ENCODE measurements around the gene NAE1. TPM values are rescaled to one million over a fixed set of nuclear protein-coding genes. Genes with fewer than 3 reads are reported as not detected.

NAE1 gene
- polyA plus RNA-seq, 1 donor, result 67.6 TPM

- Histone ChIP-seq H3K9me3 (ENCODE audit: control insufficient read depth, low read depth, low read length) (no peaks in the 10 kb centered on the region), H3K27ac (ENCODE audit: low read length) (no peak overlapping the region), H3K4me3 (ENCODE audit: low read length) (no peak overlapping the region), H3K36me3 (ENCODE audit: control insufficient read depth, insufficient read depth, low read length) (no peaks in the 10 kb centered on the region), H3K4me1 (ENCODE audit: control insufficient read depth, insufficient read depth, low read length) (no peaks in the 10 kb centered on the region), H3K27me3 (ENCODE audit: control insufficient read depth, insufficient read depth, low read length) (no peaks in the 10 kb centered on the region)
- no peak for DNase-seq
Observed at GRCh38 chr16:66863707-66864106, 32.9 kb upstream of the NAE1 start.

- DNase-seq, result no peak
- no peak overlapping the region for H3K4me3 ChIP-seq (ENCODE audit: low read length)
- no CpG with 5 or more reads among the region's 8 CpGs for WGBS (ENCODE audit: insufficient coverage, low lambda C conversion rate)
Observed at GRCh38 chr16:66862023-66862520, 31.3 kb upstream of the NAE1 start.

GRCh38 chr16:66859397-66860068 lies 28.8 kb upstream of the NAE1 start:
- Histone ChIP-seq H3K27me3 (ENCODE audit: control insufficient read depth, insufficient read depth, low read length) (no peaks in the 10 kb centered on the region), H3K4me3 (ENCODE audit: low read length) (no peak overlapping the region), H3K36me3 (ENCODE audit: control insufficient read depth, insufficient read depth, low read length) (no peaks in the 10 kb centered on the region), H3K27ac (ENCODE audit: low read length) (no peak overlapping the region), H3K4me1 (ENCODE audit: control insufficient read depth, insufficient read depth, low read length) (no peaks in the 10 kb centered on the region), H3K9me3 (ENCODE audit: control insufficient read depth, low read depth, low read length) (no peaks in the 10 kb centered on the region)
- DNase-seq, result no peak
- WGBS (ENCODE audit: insufficient coverage, low lambda C conversion rate), result no CpG with 5 or more reads among the region's 3 CpGs

More at GRCh38 chr16:66862023-66862520, 31.3 kb upstream of the NAE1 start:
- no peaks in the 10 kb centered on the region for H3K27me3 ChIP-seq (ENCODE audit: control insufficient read depth, insufficient read depth, low read length)
- H3K36me3 ChIP-seq (ENCODE audit: control insufficient read depth, insufficient read depth, low read length), result no peaks in the 10 kb centered on the region
- no peaks in the 10 kb centered on the region for H3K4me1 ChIP-seq (ENCODE audit: control insufficient read depth, insufficient read depth, low read length)
- no peaks in the 10 kb centered on the region for H3K9me3 ChIP-seq (ENCODE audit: control insufficient read depth, low read depth, low read length)
- H3K27ac ChIP-seq (ENCODE audit: low read length), result no peak overlapping the region

- Histone ChIP-seq H3K36me3 (ENCODE audit: control insufficient read depth, insufficient read depth, low read length) (no peaks in the 10 kb centered on the region), H3K9me3 (ENCODE audit: control insufficient read depth, low read depth, low read length) (no peaks in the 10 kb centered on the region), H3K4me3 (ENCODE audit: low read length) (no peak overlapping the region), H3K27ac (ENCODE audit: low read length) (no peak overlapping the region), H3K27me3 (ENCODE audit: control insufficient read depth, insufficient read depth, low read length) (no peaks in the 10 kb centered on the region), H3K4me1 (ENCODE audit: control insufficient read depth, insufficient read depth, low read length) (no peaks in the 10 kb centered on the region)
- DNase-seq, result no peak
- WGBS (ENCODE audit: insufficient coverage, low lambda C conversion rate), result no CpG with 5 or more reads among the region's 4 CpGs
Observed at GRCh38 chr16:66858740-66859396, 28.1 kb upstream of the NAE1 start.

DNA sequence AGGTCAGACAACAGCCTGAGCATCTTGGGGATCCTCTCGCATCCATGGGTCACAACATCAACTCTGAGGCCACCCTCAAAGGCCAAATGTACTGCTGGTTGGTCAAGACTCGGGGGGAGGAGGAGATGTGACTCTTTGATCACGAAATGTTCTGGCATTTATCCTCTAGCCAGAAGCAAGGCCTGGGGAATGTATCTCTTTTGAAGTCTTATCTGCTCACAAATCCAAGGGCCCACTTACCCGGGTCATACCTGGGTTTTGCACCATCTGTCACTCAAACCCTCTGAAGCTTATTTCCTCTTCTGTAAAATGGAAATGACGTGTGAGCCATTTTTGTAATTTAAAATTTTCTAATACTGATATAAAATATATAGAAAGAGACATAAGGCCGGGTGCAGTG lies 26.7 kb upstream of the NAE1 start:
- Histone ChIP-seq H3K36me3 (ENCODE audit: control insufficient read depth, insufficient read depth, low read length) (no peaks in the 10 kb centered on the region), H3K9me3 (ENCODE audit: control insufficient read depth, low read depth, low read length) (no peaks in the 10 kb centered on the region), H3K4me3 (ENCODE audit: low read length) (no peak overlapping the region), H3K27me3 (ENCODE audit: control insufficient read depth, insufficient read depth, low read length) (no peaks in the 10 kb centered on the region), H3K27ac (ENCODE audit: low read length) (no peak overlapping the region), H3K4me1 (ENCODE audit: control insufficient read depth, insufficient read depth, low read length) (no peaks in the 10 kb centered on the region)
- DNase-seq, result no peak
- WGBS (ENCODE audit: insufficient coverage, low lambda C conversion rate), result no CpG with 5 or more reads among the region's 6 CpGs

DNA sequence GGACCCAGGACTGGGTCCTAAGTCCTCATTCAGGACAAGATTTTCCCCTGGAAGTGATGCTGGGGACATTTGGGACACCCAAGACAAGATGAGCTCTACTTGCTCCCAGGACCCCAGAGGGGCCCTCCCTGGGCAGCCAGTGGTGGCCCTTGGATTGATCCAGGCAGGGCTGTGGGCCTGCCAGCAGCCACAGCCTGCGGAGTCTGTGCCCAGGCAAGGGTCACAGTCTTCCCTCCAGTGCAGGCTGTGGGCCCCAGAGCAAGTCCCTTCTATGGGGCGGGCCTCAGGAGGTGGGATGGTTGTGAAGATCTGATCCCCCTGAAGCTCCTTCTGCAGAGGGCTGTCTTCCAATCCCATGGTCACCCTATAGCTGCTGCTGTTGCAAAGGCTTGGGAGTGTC lies 26.0 kb upstream of the NAE1 start:
- Histone ChIP-seq H3K9me3 (ENCODE audit: control insufficient read depth, low read depth, low read length) (no peaks in the 10 kb centered on the region), H3K4me1 (ENCODE audit: control insufficient read depth, insufficient read depth, low read length) (no peaks in the 10 kb centered on the region), H3K4me3 (ENCODE audit: low read length) (no peak overlapping the region), H3K27me3 (ENCODE audit: control insufficient read depth, insufficient read depth, low read length) (no peaks in the 10 kb centered on the region), H3K27ac (ENCODE audit: low read length) (no peak overlapping the region), H3K36me3 (ENCODE audit: control insufficient read depth, insufficient read depth, low read length) (no peaks in the 10 kb centered on the region)
- no peak for DNase-seq
- WGBS (ENCODE audit: insufficient coverage, low lambda C conversion rate), result no CpG with 5 or more reads among the region's 2 CpGs

DNA sequence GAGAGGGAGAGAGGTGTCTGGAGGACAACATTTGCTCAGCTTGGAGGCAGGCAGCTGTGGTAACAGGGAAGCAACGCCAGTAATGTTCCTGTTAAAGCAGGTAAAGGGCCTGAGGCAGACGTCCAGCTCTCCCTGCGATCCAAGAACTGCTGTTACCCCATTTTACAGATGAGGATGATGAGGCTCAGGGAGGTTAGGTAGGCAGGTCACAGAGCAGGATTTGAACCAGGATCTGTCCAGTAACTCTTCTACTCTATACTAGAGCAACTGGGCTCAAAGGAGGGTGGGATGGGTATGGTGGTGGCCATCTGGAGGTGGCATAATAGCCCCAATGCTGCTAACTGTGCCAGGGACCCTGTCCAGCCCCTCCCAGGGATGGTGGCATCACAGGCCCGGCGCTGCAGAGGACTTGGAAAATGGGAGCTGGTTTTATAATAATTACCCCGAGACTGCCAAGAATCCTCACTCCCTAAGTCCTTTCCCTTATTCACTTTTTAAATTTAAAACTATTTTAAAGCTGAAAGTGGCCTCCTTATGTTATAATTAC lies 25.5 kb upstream of the NAE1 start:
- no peaks in the 10 kb centered on the region for H3K9me3 ChIP-seq (ENCODE audit: control insufficient read depth, low read depth, low read length)
- H3K27me3 ChIP-seq (ENCODE audit: control insufficient read depth, insufficient read depth, low read length), result no peaks in the 10 kb centered on the region
- WGBS (ENCODE audit: insufficient coverage, low lambda C conversion rate), result no CpG with 5 or more reads among the region's 6 CpGs
- H3K27ac ChIP-seq (ENCODE audit: low read length), result no peak overlapping the region
- H3K4me3 ChIP-seq (ENCODE audit: low read length), result no peak overlapping the region
- no peaks in the 10 kb centered on the region for H3K36me3 ChIP-seq (ENCODE audit: control insufficient read depth, insufficient read depth, low read length)
- DNase-seq, result no peak
- H3K4me1 ChIP-seq (ENCODE audit: control insufficient read depth, insufficient read depth, low read length), result no peaks in the 10 kb centered on the region

DNA sequence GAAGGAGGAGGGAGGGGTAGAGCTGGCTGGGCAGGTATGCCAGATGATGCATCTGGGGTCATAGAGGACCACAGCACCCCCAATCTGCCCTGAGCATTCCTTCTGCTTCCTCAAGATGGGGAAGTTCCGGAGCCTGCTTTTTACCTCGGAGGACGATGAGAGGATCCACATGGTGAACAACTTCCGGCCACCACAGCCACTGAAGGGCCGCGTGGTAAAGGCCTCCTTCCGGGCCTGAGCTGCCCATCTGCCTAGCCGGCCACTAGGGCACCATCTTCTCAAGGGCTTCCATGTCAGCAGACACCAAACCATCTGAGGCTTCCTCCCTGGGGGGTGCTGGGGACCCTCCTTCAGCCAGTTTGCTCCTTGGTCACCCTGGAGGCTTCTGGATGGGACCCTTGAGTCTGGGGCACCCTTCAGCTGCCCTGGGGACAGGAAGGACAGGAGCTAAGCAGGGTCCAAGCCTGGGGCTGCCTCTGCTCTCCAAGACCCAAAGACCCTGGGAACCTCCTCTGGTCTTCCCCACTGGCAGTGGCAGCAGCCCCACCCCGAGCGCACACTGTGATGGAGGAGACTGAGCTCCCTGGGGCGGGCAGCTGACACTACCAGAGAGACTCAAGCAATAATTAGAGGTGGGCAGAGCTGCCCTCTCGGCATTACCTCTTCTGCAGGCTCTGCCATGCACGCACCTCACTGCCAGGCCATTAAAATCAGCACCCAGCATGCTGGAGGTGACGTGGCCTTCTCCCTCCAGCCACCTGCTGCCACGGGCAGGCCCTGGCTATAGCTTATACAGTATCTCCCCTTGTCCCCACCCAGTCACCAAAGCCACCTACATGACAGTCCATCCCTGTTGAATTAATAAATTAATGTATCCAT lies 22.7 kb upstream of the NAE1 start:
- Histone ChIP-seq H3K27ac (ENCODE audit: low read length) (no peak overlapping the region), H3K27me3 (ENCODE audit: control insufficient read depth, insufficient read depth, low read length) (no peaks in the 10 kb centered on the region), H3K36me3 (ENCODE audit: control insufficient read depth, insufficient read depth, low read length) (no peaks in the 10 kb centered on the region), H3K9me3 (ENCODE audit: control insufficient read depth, low read depth, low read length) (no peaks in the 10 kb centered on the region), H3K4me1 (ENCODE audit: control insufficient read depth, insufficient read depth, low read length) (peaks cover 5% of the 10 kb centered on the region), H3K4me3 (ENCODE audit: low read length) (no peak overlapping the region)
- no CpG with 5 or more reads among the region's 15 CpGs for WGBS (ENCODE audit: insufficient coverage, low lambda C conversion rate)
- DNase-seq, result no peak

DNA sequence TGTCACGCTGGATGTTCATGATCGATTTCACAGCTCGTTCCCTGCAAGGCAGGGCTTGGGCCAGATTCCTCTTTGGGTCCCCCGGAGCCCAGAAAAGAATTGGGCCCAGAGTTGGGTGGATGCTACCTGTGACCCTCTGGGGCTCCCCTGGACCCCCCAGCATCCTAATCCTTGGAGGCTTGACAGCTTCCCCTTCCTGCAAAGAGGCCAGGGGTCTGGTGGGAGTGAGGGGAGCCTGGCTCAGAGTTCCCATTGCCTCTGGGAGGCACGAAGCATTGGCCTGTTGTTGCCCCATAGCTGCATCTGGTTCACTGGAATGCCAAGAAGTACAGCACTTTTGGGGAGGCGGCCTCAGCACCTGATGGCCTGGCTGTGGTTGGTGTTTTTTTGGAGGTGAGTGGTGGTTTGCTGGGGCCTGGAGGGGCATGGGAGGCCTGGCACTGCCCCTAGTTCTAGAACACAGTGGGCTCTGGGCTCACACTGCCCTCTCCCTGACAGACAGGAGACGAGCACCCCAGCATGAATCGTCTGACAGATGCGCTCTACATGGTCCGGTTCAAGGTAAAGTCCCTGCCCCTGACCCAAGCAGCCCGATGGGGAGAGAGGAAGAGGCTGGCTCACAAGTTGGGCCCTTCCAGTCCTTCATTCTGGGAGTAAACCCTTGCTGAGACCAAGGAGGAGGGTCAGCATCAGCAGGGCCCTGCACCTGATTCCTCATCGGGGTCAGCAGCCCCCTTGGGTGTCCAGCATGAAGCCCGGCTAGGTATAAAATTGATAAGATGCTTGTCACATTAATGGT lies 20.6 kb upstream of the NAE1 start:
- WGBS (ENCODE audit: insufficient coverage, low lambda C conversion rate), result no CpG with 5 or more reads among the region's 13 CpGs
- peaks cover 18% of the 10 kb centered on the region for H3K4me1 ChIP-seq (ENCODE audit: control insufficient read depth, insufficient read depth, low read length)
- DNase-seq, result no peak
- H3K9me3 ChIP-seq (ENCODE audit: control insufficient read depth, low read depth, low read length), result no peaks in the 10 kb centered on the region
- no peaks in the 10 kb centered on the region for H3K36me3 ChIP-seq (ENCODE audit: control insufficient read depth, insufficient read depth, low read length)
- H3K4me3 ChIP-seq (ENCODE audit: low read length), result no peak overlapping the region
- H3K27me3 ChIP-seq (ENCODE audit: control insufficient read depth, insufficient read depth, low read length), result peaks cover 3% of the 10 kb centered on the region
- no peak overlapping the region for H3K27ac ChIP-seq (ENCODE audit: low read length)

All from large intestine (tissue), 3 donors.